ENCODE results near the gene MAN1A1.
"Not testable (repeated sequence)": the region's sequence is repeated elsewhere in the genome, so short reads cannot be mapped to it uniquely, and the experiment has no call there.

MAN1A1 gene

GRCh38 chr6:119170447-119171087 lies 179.0 kb downstream of the MAN1A1 start:
- no peak for DNase-seq (ENCODE audit: low spot score)

GRCh38 chr6:119170103-119170446 lies 179.5 kb downstream of the MAN1A1 start:
- DNase-seq (ENCODE audit: low spot score) = no peak

DNA sequence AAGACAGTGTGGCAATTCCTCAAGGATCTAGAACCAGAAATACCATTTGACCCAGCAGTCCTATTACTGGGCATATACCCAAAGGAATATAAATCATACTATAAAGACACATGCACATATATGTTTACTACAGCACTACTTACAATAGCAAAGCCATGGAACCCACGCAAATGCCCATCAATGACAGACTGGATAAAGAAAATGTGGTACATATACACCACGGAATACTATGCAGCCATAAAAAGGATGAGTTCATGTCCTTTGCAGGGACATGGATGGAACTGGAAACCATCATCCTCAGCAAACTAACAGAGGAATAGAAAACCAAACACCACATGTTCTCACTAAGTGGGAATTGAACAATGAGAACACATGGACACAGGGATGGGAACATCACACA lies 180.2 kb downstream of the MAN1A1 start:
- not testable (repeated sequence) for DNase-seq (ENCODE audit: low spot score)

DNA sequence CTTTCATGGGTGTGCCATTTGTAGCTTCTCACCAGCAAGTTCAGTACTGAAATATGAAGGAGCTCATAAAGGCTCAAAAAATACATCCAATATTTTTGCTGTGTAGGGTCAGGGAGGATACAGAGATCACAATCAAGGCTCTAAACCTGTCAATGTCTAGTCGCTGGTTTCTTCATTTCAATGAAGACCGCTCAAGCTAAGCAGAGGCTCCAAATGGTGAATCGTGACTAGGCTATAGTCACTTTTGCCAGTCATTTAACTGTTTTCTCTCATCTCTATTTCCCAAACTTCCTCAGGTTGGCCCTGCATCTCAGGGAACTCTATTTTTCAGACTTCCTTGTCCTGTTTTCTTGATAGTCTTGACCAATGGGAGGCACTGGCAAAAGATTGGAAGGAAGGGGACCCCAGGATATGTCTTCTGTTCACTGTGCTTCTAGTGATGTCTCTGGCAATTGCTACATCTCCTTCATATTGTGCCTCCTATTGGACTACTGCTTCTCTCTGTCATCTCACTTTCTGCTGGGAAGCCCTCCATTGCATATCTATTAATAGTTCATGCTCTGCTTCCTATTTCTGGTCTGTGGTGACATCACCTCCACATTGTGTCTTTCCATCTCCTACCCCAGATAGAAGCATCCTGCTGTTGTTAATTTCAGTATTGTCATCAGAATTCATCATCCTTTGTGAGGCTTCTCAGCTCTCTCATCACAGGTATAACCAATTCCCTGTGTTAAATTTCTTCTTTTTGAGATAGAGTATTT lies 183.4 kb downstream of the MAN1A1 start:
- DNase-seq (ENCODE audit: low spot score) = no peak

- no peak for DNase-seq (ENCODE audit: low spot score)
These were observed 186.6 kb downstream of the MAN1A1 start for GRCh38 chr6:119163006-119163405.

DNA sequence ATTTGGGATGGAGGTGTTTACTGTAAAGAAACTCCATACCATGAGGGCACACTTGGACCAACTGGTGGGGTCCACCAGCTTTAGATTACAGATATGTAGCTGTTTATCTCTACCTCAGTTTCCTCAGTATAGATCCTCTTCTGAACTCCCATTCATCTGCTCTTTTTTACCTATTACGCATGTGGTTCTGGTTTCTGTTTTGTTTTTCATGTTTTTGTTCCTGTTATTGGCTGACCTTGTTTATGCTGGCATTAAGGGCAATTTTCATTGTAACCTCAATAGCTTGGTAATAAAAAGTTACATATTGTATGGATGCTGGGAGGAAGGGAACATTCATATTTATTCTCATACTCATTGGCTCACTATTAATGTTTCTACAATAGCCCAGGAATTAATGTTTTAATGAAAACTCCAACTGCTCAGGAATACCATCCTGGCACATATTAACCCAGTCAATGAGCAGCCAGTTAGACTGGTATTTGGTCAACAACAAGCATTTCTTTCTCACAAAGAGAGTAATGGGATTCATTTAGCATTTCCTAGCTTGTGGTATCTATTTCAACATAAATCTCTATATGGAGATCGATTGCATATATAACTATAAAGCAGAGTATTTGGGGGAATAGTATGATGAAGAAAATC lies 187.3 kb downstream of the MAN1A1 start:
- no peak for DNase-seq (ENCODE audit: low spot score)

DNA sequence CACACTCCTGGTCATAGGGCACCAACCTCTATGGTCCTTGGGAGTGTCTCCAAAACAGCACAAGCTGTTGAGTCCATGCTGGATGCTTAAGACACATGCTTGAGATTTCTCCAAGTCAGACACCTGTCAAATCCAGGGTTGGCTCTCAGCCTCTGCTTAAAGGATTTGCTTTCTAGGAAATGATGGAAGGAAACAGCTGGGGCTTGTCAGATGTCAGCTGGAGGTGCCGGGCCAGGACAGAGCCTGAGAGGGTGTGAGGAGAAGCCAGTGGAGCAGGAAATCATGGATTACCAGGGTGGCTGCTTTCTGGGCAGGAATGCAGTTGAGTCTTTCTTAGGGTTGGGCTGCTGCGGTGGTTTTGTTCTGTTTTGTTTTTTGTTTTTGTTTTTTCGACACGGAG lies 188.1 kb downstream of the MAN1A1 start:
- no peak for DNase-seq (ENCODE audit: low spot score)

GRCh38 chr6:119160911-119161310 lies 188.7 kb downstream of the MAN1A1 start:
- no peak for DNase-seq (ENCODE audit: low spot score)

DNA sequence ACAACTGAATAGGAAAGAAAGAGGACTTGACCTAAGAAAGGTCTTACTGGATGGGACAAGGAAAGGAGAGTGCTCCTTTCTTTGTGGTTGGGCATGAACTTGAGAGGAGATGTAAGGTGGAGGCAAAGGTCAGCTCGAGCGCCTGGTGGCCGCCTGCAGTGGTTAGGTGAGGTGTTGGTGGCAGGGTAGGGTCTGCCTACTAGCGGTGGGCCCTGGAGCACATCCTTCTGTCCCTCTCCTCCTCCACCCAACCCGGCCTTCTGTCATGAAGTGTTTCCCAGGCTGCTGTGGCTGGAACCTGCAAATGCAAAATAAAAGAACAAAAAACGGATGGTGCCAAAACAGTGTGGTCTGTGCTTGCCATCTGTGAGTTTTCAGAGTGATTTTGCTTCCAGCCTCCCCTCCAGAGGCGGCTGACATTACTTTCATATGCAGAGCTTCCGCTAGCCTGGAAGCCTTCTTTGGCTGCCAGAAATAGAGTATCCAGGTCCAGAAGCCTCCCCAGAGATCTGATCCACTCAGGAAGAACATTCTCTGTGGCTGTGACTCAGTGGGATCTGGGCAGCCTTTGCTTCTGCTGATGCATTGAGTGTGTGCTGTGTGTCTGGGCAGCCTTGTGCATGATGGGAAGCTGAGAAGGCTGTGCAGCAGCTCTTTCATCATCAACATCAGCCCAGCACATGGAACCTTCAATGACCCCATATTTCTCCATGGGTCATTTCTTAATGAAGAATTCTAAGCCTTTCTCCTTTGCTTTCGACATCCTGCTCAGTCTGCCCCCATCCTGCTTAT lies 191.3 kb downstream of the MAN1A1 start:
- no peak for DNase-seq (ENCODE audit: low spot score)

DNA sequence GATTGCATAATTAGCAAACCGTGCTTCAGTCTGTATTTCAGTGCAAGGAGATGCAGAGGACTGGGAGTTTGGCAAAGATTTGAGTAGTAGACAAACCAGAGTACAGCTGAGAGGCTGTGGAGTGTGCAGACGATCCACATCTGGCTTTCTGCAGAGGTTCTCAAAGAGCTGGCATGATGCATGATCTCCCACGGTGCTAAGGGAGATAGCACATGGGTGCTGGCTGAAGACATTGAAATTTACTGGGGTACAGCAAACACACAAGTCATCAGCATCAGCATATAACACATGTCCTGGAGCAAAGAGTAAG lies 192.1 kb downstream of the MAN1A1 start:
- no peak for DNase-seq (ENCODE audit: low spot score)

DNA sequence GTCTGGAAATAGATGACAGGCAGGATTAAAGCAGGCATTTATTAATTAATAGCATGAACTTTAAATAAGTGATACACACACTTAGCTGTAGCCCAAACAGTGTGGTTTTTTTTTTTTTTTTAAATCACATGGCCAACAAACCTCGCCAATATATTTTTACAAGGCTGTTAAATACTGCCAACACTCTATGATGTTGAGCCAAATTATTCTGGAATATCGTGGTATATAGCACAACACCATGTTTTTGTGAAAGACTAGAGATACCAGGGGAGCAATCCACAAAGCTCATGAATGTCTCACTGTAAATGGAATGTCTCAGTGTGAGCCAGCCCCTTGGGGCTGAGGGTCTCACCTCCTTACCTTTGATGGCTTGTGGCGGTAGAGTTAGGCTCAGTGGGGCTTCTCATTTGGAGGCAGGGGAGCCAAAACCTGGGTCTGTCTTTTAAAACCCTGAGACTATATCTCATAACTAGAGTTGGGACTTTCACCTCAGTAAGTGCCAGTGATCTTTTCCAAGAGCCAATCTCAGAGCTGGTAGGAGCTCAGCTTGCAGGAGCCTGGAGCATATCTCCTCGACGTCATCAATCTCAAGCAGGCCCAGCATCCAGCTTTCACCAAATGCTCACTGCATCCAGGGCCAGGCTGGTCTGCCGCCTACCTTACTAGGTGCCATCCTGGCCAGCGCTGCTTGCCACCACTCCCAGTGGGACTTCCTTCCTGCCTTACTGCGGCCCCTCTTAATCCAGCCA lies 192.6 kb downstream of the MAN1A1 start:
- peak; percentile 10 for DNase-seq (ENCODE audit: low spot score)

- DNase-seq (ENCODE audit: low spot score) = not testable (repeated sequence)
These were observed 193.5 kb downstream of the MAN1A1 start for GRCh38 chr6:119156082-119156481.

DNA sequence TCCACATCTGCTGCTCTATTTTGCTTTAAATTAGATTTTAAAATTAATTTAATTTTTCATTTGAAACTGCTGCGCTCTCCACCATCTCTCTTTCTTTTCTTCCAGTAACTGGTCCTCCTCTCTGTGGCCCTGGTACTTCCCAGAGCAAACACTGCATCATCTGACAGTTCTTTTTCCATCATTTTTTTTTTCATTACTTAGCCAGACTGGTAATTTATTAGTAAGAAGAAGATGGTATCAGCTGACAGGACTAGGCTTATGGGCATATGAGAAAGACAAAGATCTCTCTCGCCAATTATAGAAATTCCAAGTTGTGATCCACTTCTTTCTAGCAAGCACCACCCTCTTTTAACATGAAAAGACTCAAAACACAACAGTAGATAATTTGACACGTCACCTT lies 197.4 kb downstream of the MAN1A1 start:
- no peak for DNase-seq (ENCODE audit: low spot score)

GRCh38 chr6:119148825-119149525 lies 200.6 kb downstream of the MAN1A1 start:
- no peak for DNase-seq (ENCODE audit: low spot score)

- DNase-seq (ENCODE audit: low spot score) = peak; percentile 49
These were observed 201.3 kb downstream of the MAN1A1 start for GRCh38 chr6:119148098-119148824.

GRCh38 chr6:119147101-119148053 lies 202.2 kb downstream of the MAN1A1 start:
- peak; percentile 87 for DNase-seq (ENCODE audit: low spot score)

DNA sequence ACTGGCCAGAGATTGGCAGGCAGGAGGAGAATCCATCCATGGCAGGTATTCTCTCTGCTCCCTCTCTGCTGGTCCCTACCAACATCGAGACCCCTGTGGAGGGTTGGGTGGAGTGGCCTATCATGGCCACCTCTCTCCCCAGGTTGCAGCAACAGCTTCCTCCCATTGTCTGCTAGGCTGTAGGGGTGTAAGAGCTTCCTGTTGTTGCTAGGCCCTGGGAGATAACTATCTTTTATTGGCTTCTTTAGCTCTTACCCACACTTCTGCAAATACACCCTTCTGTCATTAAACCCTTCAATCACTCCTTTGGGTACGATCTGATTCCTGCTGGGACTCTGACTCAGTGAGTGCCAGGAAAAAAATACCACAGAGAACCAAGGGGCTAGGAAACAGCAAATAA lies 204.4 kb downstream of the MAN1A1 start:
- DNase-seq (ENCODE audit: low spot score) = peak; percentile 20

DNA sequence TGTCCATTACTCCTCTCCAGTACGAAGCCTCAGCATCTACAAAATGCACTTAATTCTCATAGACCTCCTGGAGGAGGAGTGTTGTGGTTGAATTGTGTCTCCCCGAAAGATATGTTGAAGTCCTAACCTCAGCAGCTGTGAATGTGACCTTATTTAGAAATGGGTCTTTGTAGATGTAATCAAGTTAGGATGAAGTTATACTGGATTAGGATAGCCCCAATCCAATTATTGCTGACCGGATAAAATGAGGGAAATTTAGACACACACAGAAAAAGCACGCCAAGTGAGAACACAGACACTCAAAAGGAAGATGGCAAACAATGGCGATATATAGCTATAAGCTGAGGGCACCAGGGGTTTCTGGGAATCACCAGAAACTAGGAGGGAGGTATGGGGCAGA lies 206.9 kb downstream of the MAN1A1 start:
- DNase-seq (ENCODE audit: low spot score) = no peak

DNA sequence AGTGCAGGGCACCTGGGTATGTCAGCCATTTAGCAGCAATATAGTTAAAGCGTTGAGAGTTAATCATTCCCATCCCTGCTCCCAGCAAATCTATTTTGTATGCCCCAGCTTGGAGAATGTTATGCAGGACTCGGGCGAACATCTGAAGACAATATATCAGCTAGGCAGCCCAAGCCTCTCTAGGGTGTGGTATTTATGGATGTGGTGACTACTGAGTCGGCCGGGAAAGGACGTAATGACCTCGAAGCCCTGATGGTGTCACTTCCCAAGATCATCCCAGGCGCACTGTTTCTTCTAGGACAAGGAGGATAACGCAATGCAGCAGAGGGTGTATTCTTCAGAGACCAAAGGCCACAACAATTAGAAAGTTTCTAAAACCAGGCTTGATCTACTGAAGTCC lies 207.5 kb downstream of the MAN1A1 start:
- DNase-seq (ENCODE audit: low spot score) = no peak

All from LoVo (cell line).